ENCODE data around the gene CLIP4.

DNA sequence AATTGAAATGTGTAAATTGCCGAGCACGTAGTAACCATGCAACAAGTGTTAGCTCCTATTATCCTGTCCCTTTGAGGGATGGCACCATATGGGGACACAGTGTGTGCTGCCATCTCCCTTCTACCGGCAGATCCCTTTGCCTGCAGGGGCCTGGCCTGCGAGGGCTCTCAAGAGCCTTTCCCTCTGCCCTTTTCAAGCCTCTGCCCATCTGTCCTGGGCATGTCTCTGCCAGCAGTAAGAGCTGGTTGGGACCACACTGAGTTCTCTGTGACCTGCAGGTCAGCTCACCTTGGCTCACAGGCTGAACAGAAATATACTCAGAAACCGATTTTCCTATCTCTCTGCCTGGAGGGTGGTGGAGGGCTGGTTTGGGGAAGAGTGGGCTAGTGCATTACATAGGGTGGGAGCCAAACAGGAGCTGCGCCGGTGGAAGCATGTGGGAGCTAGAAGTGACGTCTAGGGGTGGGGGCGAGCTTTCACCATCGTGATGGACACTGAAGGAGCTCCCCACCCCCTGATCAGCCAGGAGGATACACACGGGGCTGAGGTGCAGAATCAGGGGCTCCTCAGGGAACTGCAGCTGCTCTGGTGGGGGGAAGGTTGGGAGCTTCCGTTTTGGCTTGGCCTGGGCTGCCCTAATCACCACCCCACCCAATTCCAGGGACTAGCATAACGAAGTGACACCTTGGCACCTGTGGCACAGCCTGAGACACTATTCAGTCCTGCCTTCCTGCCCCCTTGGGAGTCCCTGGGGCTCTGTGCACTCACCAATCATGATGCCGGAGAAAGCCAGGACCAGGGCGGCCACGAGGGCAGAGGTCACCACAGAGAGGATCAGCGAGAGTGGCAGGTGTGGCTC lies 109.7 kb downstream of the CLIP4 start:
- no peak for TF ChIP-seq NR3C1 (CRISPR knock-in tag; IDR thresholded peaks at IDR 0.05)
- TF ChIP-seq MED13 (CRISPR knock-in tag; IDR thresholded peaks at IDR 0.05), result no peak
- TF ChIP-seq POLR2A (IDR thresholded peaks at IDR 0.05; ENCODE audit: insufficient read depth in 1 of 2, low read depth in 2 of 2, low read length in 2 of 2), result no peak
- TF ChIP-seq FOXK2 (IDR thresholded peaks at IDR 0.05), result no peak
